ENCODE measurements around the gene TRIO.
"Not testable (repeated sequence)": the region's sequence is repeated elsewhere in the genome, so short reads cannot be mapped to it uniquely, and the experiment has no call there.

TRIO gene

GRCh38 chr5:14204785-14205321 lies 61.7 kb downstream of the TRIO start:
- H3K4me2 ChIP-seq (ENCODE audit: low read depth, low read length), result no peak overlapping the region
- H3K9me2 ChIP-seq (replicated peaks; ENCODE audit: insufficient read depth, low read length), result no peaks in the 10 kb centered on the region
- no peak overlapping the region for H2AFZ ChIP-seq (ENCODE audit: low read length)
- H4K20me1 ChIP-seq (ENCODE audit: insufficient read depth, low read length), result no peaks in the 10 kb centered on the region
- TF ChIP-seq EZH2 (optimal IDR thresholded peaks at IDR 0.05; ENCODE audit: low read depth, low read length), result no peak
- no peak for TF ChIP-seq CTCF (IDR thresholded peaks at IDR 0.05; ENCODE audit: low read length)
- TF ChIP-seq EZH2phosphoT487 (IDR thresholded peaks at IDR 0.05; ENCODE audit: low read length), result no peak
- no peak overlapping the region for H3K27ac ChIP-seq (ENCODE audit: low read length)
- no peak for DNase-seq
- H3K79me2 ChIP-seq (ENCODE audit: low read length), result peaks cover 84% of the 10 kb centered on the region
- no peaks in the 10 kb centered on the region for H3F3A ChIP-seq (ENCODE audit: insufficient read depth, low read length)
- H3K9me3 ChIP-seq (replicated peaks; ENCODE audit: insufficient read depth, low read length), result no peaks in the 10 kb centered on the region
- H3K4me1 ChIP-seq (ENCODE audit: low read length), result no peaks in the 10 kb centered on the region
- no peak overlapping the region for H3K4me3 ChIP-seq (ENCODE audit: low read length)
- H3K27me3 ChIP-seq (replicated peaks; ENCODE audit: insufficient read depth, low read length), result no peaks in the 10 kb centered on the region
- no peak overlapping the region for H3K9ac ChIP-seq (ENCODE audit: low read length)
- H3K36me3 ChIP-seq (replicated peaks; ENCODE audit: insufficient read depth, low read length), result no peaks in the 10 kb centered on the region; the same call in 1 of the 2 replicates

- Histone ChIP-seq H3K27ac (ENCODE audit: low read length) (no peak overlapping the region), H3K27me3 (replicated peaks; ENCODE audit: insufficient read depth, low read length) (no peaks in the 10 kb centered on the region), H3K9me3 (replicated peaks; ENCODE audit: insufficient read depth, low read length) (no peaks in the 10 kb centered on the region), H3K36me3 (replicated peaks; ENCODE audit: insufficient read depth, low read length) (no peaks in the 10 kb centered on the region; the same call in 1 of the 2 replicates), H3K4me3 (ENCODE audit: low read length) (no peak overlapping the region), H3K9ac (ENCODE audit: low read length) (no peak overlapping the region), H3K4me2 (ENCODE audit: low read depth, low read length) (no peak overlapping the region), H3F3A (ENCODE audit: insufficient read depth, low read length) (peaks cover 2% of the 10 kb centered on the region; the same call in 1 of the 2 replicates), H3K4me1 (ENCODE audit: low read length) (peaks cover 11% of the 10 kb centered on the region; the same call in 1 of the 2 replicates), H2AFZ (ENCODE audit: low read length) (no peak overlapping the region), H3K79me2 (ENCODE audit: low read length) (peaks cover 87% of the 10 kb centered on the region), H3K9me2 (replicated peaks; ENCODE audit: insufficient read depth, low read length) (no peaks in the 10 kb centered on the region), H4K20me1 (ENCODE audit: insufficient read depth, low read length) (no peaks in the 10 kb centered on the region)
- TF ChIP-seq EZH2phosphoT487 (IDR thresholded peaks at IDR 0.05; ENCODE audit: low read length) (no peak), EZH2 (optimal IDR thresholded peaks at IDR 0.05; ENCODE audit: low read depth, low read length) (no peak)
- no peak for DNase-seq
Observed at GRCh38 chr5:14206028-14206725, 63.0 kb downstream of the TRIO start.

DNA sequence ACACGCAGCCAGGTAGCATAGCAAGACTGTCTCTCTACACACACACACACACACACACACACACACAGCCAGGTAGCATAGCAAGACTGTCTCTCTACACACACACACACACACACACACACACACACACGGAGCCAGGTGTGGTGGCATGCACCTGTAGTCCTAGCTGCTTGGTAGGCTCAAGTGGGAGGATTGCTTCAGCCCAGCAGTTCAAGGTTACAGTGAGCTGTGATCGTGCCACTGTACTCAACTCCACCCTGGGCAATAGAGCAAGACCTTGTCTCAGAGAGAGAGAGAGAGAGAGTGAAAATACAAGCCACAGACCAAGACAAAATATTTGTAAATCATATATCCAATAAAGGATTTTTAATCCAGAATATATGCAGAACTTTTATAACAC lies 64.3 kb downstream of the TRIO start:
- not testable (repeated sequence) for H4K20me1 ChIP-seq (ENCODE audit: insufficient read depth, low read length); H3K4me3 ChIP-seq (ENCODE audit: low read length); H2AFZ ChIP-seq (ENCODE audit: low read length); H3K9me2 ChIP-seq (replicated peaks; ENCODE audit: insufficient read depth, low read length); H3K9ac ChIP-seq (ENCODE audit: low read length); H3K27ac ChIP-seq (ENCODE audit: low read length); H3K9me3 ChIP-seq (replicated peaks; ENCODE audit: insufficient read depth, low read length); DNase-seq; H3K4me2 ChIP-seq (ENCODE audit: low read depth, low read length); H3K36me3 ChIP-seq (replicated peaks; ENCODE audit: insufficient read depth, low read length); H3K27me3 ChIP-seq (replicated peaks; ENCODE audit: insufficient read depth, low read length)
- H3K79me2 ChIP-seq (ENCODE audit: low read length), result peaks cover 80% of the 10 kb centered on the region
- peaks cover 24% of the 10 kb centered on the region for H3K4me1 ChIP-seq (ENCODE audit: low read length)
- peaks cover 14% of the 10 kb centered on the region for H3F3A ChIP-seq (ENCODE audit: insufficient read depth, low read length)

DNA sequence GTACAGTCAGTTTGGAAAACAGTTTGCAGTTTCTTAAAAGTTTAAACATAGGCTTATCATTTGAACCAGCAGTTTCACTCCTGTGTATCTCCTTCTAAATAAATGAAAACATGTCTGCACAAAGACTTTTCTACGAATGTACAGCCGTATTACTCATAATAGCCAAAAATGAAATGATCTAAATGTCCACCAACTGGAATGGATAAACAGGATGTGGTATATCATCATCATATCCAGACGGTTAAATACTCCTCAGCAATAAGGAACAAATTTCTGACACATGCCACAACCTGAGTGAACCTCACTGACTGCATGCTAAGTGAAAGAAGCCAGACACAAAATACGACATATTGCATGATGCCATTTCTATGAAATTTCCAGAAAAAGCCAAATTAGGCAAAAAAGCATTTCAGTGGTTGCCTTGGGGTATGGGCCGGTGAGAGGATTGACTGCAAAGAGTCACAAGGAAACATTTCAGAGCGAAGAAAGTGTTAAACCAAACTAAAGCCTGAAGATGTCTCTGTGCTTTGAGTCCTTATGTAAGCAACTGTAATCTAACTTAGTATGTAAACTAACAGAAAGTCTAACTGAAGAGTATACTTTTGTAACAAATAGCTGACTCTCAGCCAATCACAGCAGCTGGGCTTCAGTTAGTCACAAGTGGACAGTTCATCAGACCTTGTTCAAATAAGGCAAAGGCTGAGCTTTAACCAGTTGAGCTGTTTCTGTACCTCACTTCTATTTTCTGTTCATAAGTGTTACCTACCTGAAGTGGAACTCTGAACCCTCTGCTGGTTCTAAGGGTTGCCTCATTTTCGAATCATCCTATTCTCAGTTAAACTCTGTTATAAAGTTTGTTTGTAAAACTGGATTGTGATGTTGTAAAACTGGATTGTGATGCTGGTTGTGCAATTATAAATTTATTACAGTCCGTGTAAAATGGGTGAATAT lies 65.2 kb downstream of the TRIO start:
- Histone ChIP-seq H3K27me3 (replicated peaks; ENCODE audit: insufficient read depth, low read length) (no peaks in the 10 kb centered on the region), H3K4me1 (ENCODE audit: low read length) (peaks cover 27% of the 10 kb centered on the region), H3K4me2 (ENCODE audit: low read depth, low read length) (no peak overlapping the region), H3K9me2 (replicated peaks; ENCODE audit: insufficient read depth, low read length) (no peaks in the 10 kb centered on the region), H3K79me2 (ENCODE audit: low read length) (peaks cover 71% of the 10 kb centered on the region), H3K9me3 (replicated peaks; ENCODE audit: insufficient read depth, low read length) (no peaks in the 10 kb centered on the region), H2AFZ (ENCODE audit: low read length) (no peak overlapping the region), H3K27ac (ENCODE audit: low read length) (no peak overlapping the region), H3K4me3 (ENCODE audit: low read length) (no peak overlapping the region), H3K36me3 (replicated peaks; ENCODE audit: insufficient read depth, low read length) (no peaks in the 10 kb centered on the region; the same call in 1 of the 2 replicates), H3K9ac (ENCODE audit: low read length) (no peak overlapping the region), H3F3A (ENCODE audit: insufficient read depth, low read length) (peaks cover 24% of the 10 kb centered on the region), H4K20me1 (ENCODE audit: insufficient read depth, low read length) (no peaks in the 10 kb centered on the region)
- no peak for DNase-seq
- TF ChIP-seq EZH2 (optimal IDR thresholded peaks at IDR 0.05; ENCODE audit: low read depth, low read length) (no peak), CTCF (IDR thresholded peaks at IDR 0.05; ENCODE audit: low read length) (no peak), EZH2phosphoT487 (IDR thresholded peaks at IDR 0.05; ENCODE audit: low read length) (no peak)
